ENCODE results near the gene VPS36.

- TF ChIP-seq CTCF (IDR thresholded peaks at IDR 0.05) (no peak), EZH2 (IDR thresholded peaks at IDR 0.05; ENCODE audit: borderline replicate concordance, insufficient read depth, low read depth, low read length, poor library complexity, severe bottlenecking) (no peak)
Observed at GRCh38 chr13:52393572-52394357, 56.7 kb downstream of the VPS36 start.

Measured in B cell (primary cell).